Keratinocyte (primary cell): ENCODE results near the gene WT1.

ENCODE experiments used
- CTCF ChIP-seq, 3 experiments: IDR thresholded peaks in 1 of 3; conservative IDR thresholded peaks in 1 of 3; optimal IDR thresholded peaks in 1 of 3; 2 replicates in 2 of 3; 3 replicates in 1 of 3; pipeline versions ENCODE3 to v1.5.1; 2011; ENCODE audit warnings: low read length in 3 of 3, mild to moderate bottlenecking in 3 of 3, moderate library complexity in 2 of 3, control low read depth in 1 of 3, inconsistent platforms in 1 of 3; ENCODE audit not compliant: insufficient read depth in 2 of 3; ENCODE audit errors: extremely low read depth in 1 of 3
- EZH2 ChIP-seq: IDR thresholded peaks from one replicate; pipeline ENCODE4 v1.6.1; 2012; ENCODE audit warnings: inconsistent platforms, mild to moderate bottlenecking, low read length, moderate library complexity

DNA sequence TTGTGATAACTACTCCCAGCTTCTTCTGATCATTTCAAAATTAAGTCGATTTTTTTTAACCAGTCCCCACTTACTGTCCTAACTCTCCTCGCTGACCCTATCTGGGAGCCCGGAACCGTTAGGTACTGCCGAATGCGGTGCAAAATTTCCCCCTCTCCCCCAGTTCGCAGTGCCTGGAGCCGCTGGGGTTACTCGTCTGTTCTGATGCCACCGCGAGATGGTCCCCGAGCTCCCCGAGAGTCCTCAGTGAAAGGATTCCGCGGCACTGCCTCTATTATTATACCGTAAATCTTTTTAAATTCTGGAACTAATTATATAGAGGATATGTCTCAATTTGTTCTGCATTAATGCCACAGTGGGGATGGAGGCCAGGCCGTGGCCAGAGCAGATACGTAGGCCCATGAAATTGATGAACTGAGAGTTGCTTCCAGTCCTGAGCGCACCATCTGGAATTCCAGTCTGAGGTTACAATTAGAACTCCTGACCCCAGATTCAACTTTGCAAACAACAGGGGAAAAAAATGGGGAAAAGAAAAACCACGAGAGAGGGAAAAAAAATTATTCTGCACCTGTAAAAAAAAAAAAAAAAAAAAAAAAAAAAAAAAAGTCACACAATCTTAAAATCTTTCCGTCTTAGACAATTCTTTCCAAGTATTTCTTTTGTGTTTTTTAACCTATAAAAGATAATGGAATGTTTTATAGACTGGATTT is 4.3 kb upstream of the WT1 start:
- TF ChIP-seq CTCF (optimal IDR thresholded peaks at IDR 0.05 in 1 of 3, IDR thresholded peaks at IDR 0.05 in 1 of 3, conservative IDR thresholded peaks at IDR 0.05 in 1 of 3; ENCODE audit: extremely low read depth in 1 of 3, insufficient read depth in 2 of 3, low read length in 3 of 3) (no peak), EZH2 (no peak)
